HEK293 (cell line): Measurements from ENCODE around the gene CTNNBL1.
A peak's percentile ranks its signal among the peaks of the same experiment; 100 is the strongest.

ENCODE experiments used
- CTCF ChIA-PET: fragments of 350-600 bp; formaldehyde crosslinking; extraction: SDS; loops from one replicate; lab custom pipeline; 2021; ENCODE audit warnings: antibody characterized with exemption; lab: Yijun Ruan, JAX
- POLR2A ChIA-PET: fragments of 300-600 bp; formaldehyde crosslinking; extraction: SDS; loops from one replicate; lab custom pipeline; 2020; ENCODE audit warnings: antibody characterized with exemption, inconsistent platforms; lab: Yijun Ruan, JAX
- H3K27ac ChIP-seq: fragments of 200-500 bp; sonication (Bioruptor generic); 2 replicates; pipeline ENCODE4 v1.5.1; 2014; ENCODE audit warnings: low read depth, low read length, control low read depth, inconsistent platforms; ENCODE audit errors: extremely low read depth
- H3K36me3 ChIP-seq, 2 experiments: fragments of 200-500 bp in 1 of 2; sonication (Bioruptor generic) in 1 of 2; 1 replicate in 1 of 2; 2 replicates in 1 of 2; pipeline ENCODE4 v1.5.1; 2014 to 2017; ENCODE audit warnings: inconsistent platforms in 2 of 2, low read length in 2 of 2; ENCODE audit not compliant: control insufficient read depth in 2 of 2, insufficient read depth in 1 of 2
- H3K4me1 ChIP-seq: fragments of 200-500 bp; sonication (Bioruptor generic); 2 replicates; pipeline ENCODE4 v1.5.1; 2014; ENCODE audit warnings: mild to moderate bottlenecking, low read length, inconsistent platforms; ENCODE audit not compliant: control insufficient read depth, insufficient read depth
- H3K4me3 ChIP-seq: 2 replicates; pipeline ENCODE4 v1.5.1; 2011; ENCODE audit warnings: low read depth, mild to moderate bottlenecking, control low read depth, low read length, moderate library complexity
- H3K9me3 ChIP-seq: fragments of 200-500 bp; sonication (Bioruptor generic); 2 replicates; pipeline ENCODE4 v1.5.1; 2014; ENCODE audit warnings: low read depth, low read length, inconsistent platforms; ENCODE audit not compliant: control insufficient read depth, insufficient read depth
- CTCF ChIP-seq: fragments of 450-650 bp; formaldehyde crosslinking; IDR thresholded peaks from 2 replicates; pipeline ENCODE4 v1.5.1; 2016; ENCODE audit warnings: missing biosample characterization, missing genetic modification characterization
- FEZF1 ChIP-seq: fragments of 450-650 bp; formaldehyde crosslinking; IDR thresholded peaks from 2 replicates; pipeline ENCODE4 v1.5.1; 2016; ENCODE audit warnings: missing biosample characterization, missing genetic modification characterization
- GFI1B ChIP-seq: fragments of 450-650 bp; formaldehyde crosslinking; IDR thresholded peaks from 2 replicates; pipeline ENCODE4 v1.5.1; 2016; ENCODE audit warnings: missing biosample characterization, missing genetic modification characterization
- KLF16 ChIP-seq: fragments of 450-650 bp; formaldehyde crosslinking; IDR thresholded peaks from 2 replicates; pipeline ENCODE4 v1.5.1; 2017; ENCODE audit warnings: missing biosample characterization, missing genetic modification characterization
- KLF8 ChIP-seq: fragments of 450-650 bp; formaldehyde crosslinking; IDR thresholded peaks from 2 replicates; pipeline ENCODE4 v1.5.1; 2016; ENCODE audit warnings: missing biosample characterization, missing genetic modification characterization
- OVOL3 ChIP-seq: fragments of 450-650 bp; formaldehyde crosslinking; IDR thresholded peaks from 2 replicates; pipeline ENCODE4 v1.5.1; 2016; ENCODE audit warnings: missing biosample characterization, missing genetic modification characterization
- PRDM4 ChIP-seq: fragments of 450-650 bp; formaldehyde crosslinking; IDR thresholded peaks from 2 replicates; pipeline ENCODE4 v1.5.1; 2017; ENCODE audit warnings: missing biosample characterization, missing genetic modification characterization
- TCF7L2 ChIP-seq: IDR thresholded peaks from 2 replicates; pipeline ENCODE4 v1.6.1; 2011; ENCODE audit warnings: low read depth, mild to moderate bottlenecking, inconsistent platforms, low read length, moderate library complexity, borderline replicate concordance
- TRIM28 ChIP-seq: IDR thresholded peaks from 2 replicates; pipeline ENCODE4 v1.6.1; 2011; ENCODE audit warnings: low read length, control low read depth, borderline replicate concordance
- ZBTB21 ChIP-seq: fragments of 450-650 bp; formaldehyde crosslinking; IDR thresholded peaks from 2 replicates; pipeline ENCODE4 v1.5.1; 2017; ENCODE audit warnings: missing biosample characterization, missing genetic modification characterization
- ZBTB8A ChIP-seq: fragments of 450-650 bp; formaldehyde crosslinking; IDR thresholded peaks from 2 replicates; pipeline ENCODE4 v1.5.1; 2016; ENCODE audit warnings: missing biosample characterization, missing genetic modification characterization
- ZNF2 ChIP-seq: fragments of 450-650 bp; formaldehyde crosslinking; IDR thresholded peaks from 2 replicates; pipeline ENCODE4 v1.5.1; 2016; ENCODE audit warnings: missing biosample characterization, missing genetic modification characterization
- ZNF280D ChIP-seq: fragments of 450-650 bp; formaldehyde crosslinking; IDR thresholded peaks from 2 replicates; pipeline ENCODE4 v1.5.1; 2016; ENCODE audit warnings: missing biosample characterization, missing genetic modification characterization
- ZNF335 ChIP-seq: fragments of 450-650 bp; formaldehyde crosslinking; conservative IDR thresholded peaks from 2 replicates; pipeline ENCODE4 v1.5.1; 2016; ENCODE audit warnings: missing biosample characterization, missing genetic modification characterization
- ZNF341 ChIP-seq: fragments of 450-650 bp; formaldehyde crosslinking; IDR thresholded peaks from 2 replicates; pipeline ENCODE4; 2016; ENCODE audit warnings: low read depth, missing biosample characterization, missing genetic modification characterization
- ZNF37A ChIP-seq: fragments of 450-650 bp; IDR thresholded peaks from 2 replicates; pipeline ENCODE4 v1.5.1; 2018; ENCODE audit warnings: missing biosample characterization, missing genetic modification characterization
- ZNF391 ChIP-seq: fragments of 450-650 bp; formaldehyde crosslinking; IDR thresholded peaks from 2 replicates; pipeline ENCODE4 v1.5.1; 2016; ENCODE audit warnings: low read depth, missing biosample characterization, missing genetic modification characterization, borderline replicate concordance
- ZNF449 ChIP-seq: fragments of 450-650 bp; formaldehyde crosslinking; IDR thresholded peaks from 2 replicates; pipeline ENCODE4 v1.5.1; 2017; ENCODE audit warnings: missing biosample characterization, mild to moderate bottlenecking, missing genetic modification characterization, moderate library complexity
- ZNF596 ChIP-seq: fragments of 450-650 bp; IDR thresholded peaks from 2 replicates; pipeline ENCODE4 v1.5.0; 2018; ENCODE audit warnings: missing biosample characterization, mild to moderate bottlenecking, missing genetic modification characterization, moderate library complexity
- ZNF624 ChIP-seq: fragments of 450-650 bp; formaldehyde crosslinking; IDR thresholded peaks from 2 replicates; pipeline ENCODE4 v1.5.1; 2017; ENCODE audit warnings: missing biosample characterization, missing genetic modification characterization
- ZNF677 ChIP-seq: fragments of 450-650 bp; IDR thresholded peaks from 2 replicates; pipeline ENCODE4 v1.5.0; 2018; ENCODE audit warnings: missing biosample characterization, mild to moderate bottlenecking, missing genetic modification characterization, moderate library complexity

The CTNNBL1 gene

DNA sequence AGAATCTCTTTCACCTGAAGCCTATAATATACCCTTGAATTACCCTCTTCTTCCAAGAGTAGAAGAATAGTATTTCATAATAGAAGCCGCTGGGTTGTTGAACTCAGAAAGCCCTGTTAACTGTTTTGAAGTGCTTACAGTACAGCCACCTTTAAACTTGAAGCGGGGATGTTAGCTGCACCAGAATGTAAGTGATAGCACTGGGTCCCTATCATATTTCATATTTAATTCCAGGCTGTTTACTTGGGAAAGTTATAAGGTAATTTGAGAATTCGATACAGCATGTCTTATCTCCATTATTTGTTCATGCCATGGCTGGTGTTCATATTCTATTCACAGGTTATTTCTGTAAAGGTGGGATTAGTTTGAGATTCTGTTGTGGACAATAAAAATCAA is 145.6 kb downstream of the CTNNBL1 start (continued):
- no peak for TF ChIP-seq ZNF37A
- peak; percentile 53; the same call in 1 of the 2 replicates for TF ChIP-seq PRDM4
- peak; percentile 35; the same call in 1 of the 2 replicates for TF ChIP-seq KLF8
- peak; percentile 48; the same call in 1 of the 2 replicates for TF ChIP-seq TCF7L2
- 0 out of 2 replicates have a peak, but pooled peaks have one; percentile 65 for TF ChIP-seq OVOL3 (tag by site-specific recombination)
- no peak for TF ChIP-seq ZBTB8A (tag by site-specific recombination)
- TF ChIP-seq ZNF341 (tag by site-specific recombination) = no peak
- 0 out of 2 replicates have a peak, but pooled peaks have one; percentile 8 for TF ChIP-seq ZNF596
- TF ChIP-seq ZNF280D = no peak

DNA sequence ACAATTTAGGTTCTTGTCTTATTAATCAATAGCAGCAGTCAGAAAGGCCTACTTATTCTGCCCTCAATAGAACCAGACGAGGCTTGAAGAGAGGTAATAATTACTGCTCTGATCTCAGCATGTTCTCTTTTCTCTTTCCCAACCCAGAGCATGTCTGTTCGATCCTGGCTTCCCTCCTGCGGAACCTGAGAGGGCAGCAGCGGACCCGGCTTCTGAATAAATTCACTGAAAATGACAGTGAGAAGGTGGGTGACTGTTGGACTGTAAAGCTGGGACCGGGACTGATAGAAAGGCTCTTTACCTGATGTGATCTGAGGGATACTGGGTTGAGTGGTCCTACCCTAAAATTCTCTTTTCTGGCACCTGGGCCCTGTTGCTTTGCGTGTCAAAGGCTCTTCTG is 146.1 kb downstream of the CTNNBL1 start:
- CTCF ChIA-PET = no interaction called here

More for the DNA sequence above, 146.1 kb downstream of the CTNNBL1 start:
- no peak overlapping the region for H3K4me3 ChIP-seq
- POLR2A ChIA-PET = no interaction called here
- no peaks in the 10 kb centered on the region for H3K9me3 ChIP-seq
- H3K4me1 ChIP-seq = peaks cover 14% of the 10 kb centered on the region
- no peak overlapping the region for H3K27ac ChIP-seq
- TF ChIP-seq ZNF677 (tag by site-specific recombination) (no peak), ZNF335 (tag by site-specific recombination) (no peak), KLF8 (no peak), ZNF391 (tag by site-specific recombination) (no peak), CTCF (no peak), ZNF449 (tag by site-specific recombination) (no peak), ZNF2 (no peak), ZBTB8A (tag by site-specific recombination) (no peak), KLF16 (tag by site-specific recombination) (no peak), GFI1B (no peak), TRIM28 (no peak), ZNF624 (tag by site-specific recombination) (no peak), ZBTB21 (tag by site-specific recombination) (no peak), FEZF1 (tag by site-specific recombination) (no peak)
- TF ChIP-seq, all 188 proteins: peak for 0
- peaks cover 0 to 15% of the 10 kb centered on the region in 2 experiments; a peak in 1 of 3 replicates for H3K36me3 ChIP-seq
